Activated gamma-delta T cell treated with anti-CD3 and anti-CD28 coated beads, Interleukin-2, amount 50 U/mL, for 16 hours (primary cell): ENCODE data around the gene RAPGEF3.

Source experiments
- DNase-seq: peaks from one replicate; pipeline ENCODE4 v3.0.0-alpha.2; 2020; ENCODE audit warnings: low read depth

The RAPGEF3 gene

GRCh38 chr12:47686645-47687240, 71.9 kb downstream of the RAPGEF3 start:
- DNase-seq, result no peak
